ENCODE results near the gene CASP10. TPM values are rescaled to one million over a fixed set of nuclear protein-coding genes. Genes with fewer than 3 reads are reported as not detected.
A peak's percentile ranks its signal among the peaks of the same experiment; 100 is the strongest.

The CASP10 gene
- total and polyA plus RNA-seq, 9 of the 15 experiments (the other 6 are each of a cell fraction or from before 2014, with no cell fraction given) = 7.1 to 20.4 (median 10.8) TPM

DNA sequence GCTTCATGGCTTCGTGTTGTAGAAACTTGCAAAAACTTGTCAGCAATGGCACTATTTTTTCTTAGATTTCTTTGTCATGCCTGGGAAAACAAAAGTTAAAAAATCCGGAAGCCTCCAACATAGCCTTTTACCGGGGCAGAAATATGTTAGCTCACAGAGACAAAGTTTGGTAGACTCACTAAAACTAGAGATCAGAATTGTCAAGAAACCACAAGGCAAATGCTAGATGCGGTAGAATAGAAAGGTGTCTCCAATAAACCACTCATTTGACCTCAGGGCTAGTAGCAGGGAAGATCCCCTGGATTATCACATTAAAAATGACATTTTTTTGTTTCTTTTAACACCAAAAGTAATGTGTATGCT lies 405 bp downstream of the CASP10 start:
- POLR2A ChIA-PET = interaction anchor here (0.7 to 2.4 kb wide), 15 partner anchors 9 to 294 kb away, joined by 3 to 18 read pairs (median 5); partner anchors contain the start of genes CFLAR, NIF3L1 and ORC2
- BruUV-seq (replicated peaks) = TSS peak; percentile 82
- H3K79me2 ChIP-seq (ENCODE audit: control insufficient read depth, insufficient read depth, low read length) = peaks cover 46% of the 10 kb centered on the region

More for the DNA sequence above, 405 bp downstream of the CASP10 start:
- ATAC-seq (peak; percentile 20; the same call in 2 of the 3 replicates), FAIRE-seq (peak; percentile 15), DNase-seq (ENCODE audit: extremely low read depth in 1 of 4, low spot score in 3 of 4) (no peak)
- H3K4me2 ChIP-seq (ENCODE audit: insufficient read depth, low read length) = peak overlapping the region; percentile 81
- H3K9ac ChIP-seq (ENCODE audit: insufficient read depth in 1 of 2, low read depth in 2 of 2, low read length in 2 of 2) = peak overlapping the region; percentile 16 to 84; a peak in 3 of 4 replicates
- no peaks in the 10 kb centered on the region for H3K9me1 ChIP-seq (ENCODE audit: control insufficient read depth, insufficient read depth, low read length)
- no peaks in the 10 kb centered on the region; the same call in 1 of the 2 replicates for H4K20me1 ChIP-seq (replicated peaks; ENCODE audit: control insufficient read depth, insufficient read depth, low read length)
- H3K27ac ChIP-seq (ENCODE audit: extremely low read depth, low read depth, low read length) = peak overlapping the region; percentile 84
- intact Hi-C loops (cut with micrococcal nuclease) = loop anchor here (1.0 to 5.0 kb wide), 3 partner anchors 49 to 374 kb away; no protein-coding TSS in a partner anchor
- peaks cover 5 to 14% of the 10 kb centered on the region in 2 experiments; a peak in 3 of 5 replicates for H3K4me1 ChIP-seq (replicated peaks in 1 of 2; ENCODE audit: control insufficient read depth in 2 of 2, insufficient read depth in 2 of 2, low read length in 2 of 2)
- TF ChIP-seq, protein P1, sequence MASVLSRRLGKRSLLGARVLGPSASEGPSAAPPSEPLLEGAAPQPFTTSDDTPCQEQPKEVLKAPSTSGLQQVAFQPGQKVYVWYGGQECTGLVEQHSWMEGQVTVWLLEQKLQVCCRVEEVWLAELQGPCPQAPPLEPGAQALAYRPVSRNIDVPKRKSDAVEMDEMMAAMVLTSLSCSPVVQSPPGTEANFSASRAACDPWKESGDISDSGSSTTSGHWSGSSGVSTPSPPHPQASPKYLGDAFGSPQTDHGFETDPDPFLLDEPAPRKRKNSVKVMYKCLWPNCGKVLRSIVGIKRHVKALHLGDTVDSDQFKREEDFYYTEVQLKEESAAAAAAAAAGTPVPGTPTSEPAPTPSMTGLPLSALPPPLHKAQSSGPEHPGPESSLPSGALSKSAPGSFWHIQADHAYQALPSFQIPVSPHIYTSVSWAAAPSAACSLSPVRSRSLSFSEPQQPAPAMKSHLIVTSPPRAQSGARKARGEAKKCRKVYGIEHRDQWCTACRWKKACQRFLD (CRISPR knock-in tag; IDR thresholded peaks at IDR 0.05) = 0 out of 2 replicates have a peak, but pooled peaks have one; percentile 44
- TF ChIP-seq KDM5B (IDR thresholded peaks at IDR 0.05; ENCODE audit: insufficient replicate concordance, low read depth, low read length) (no peak), BACH1 (tag; IDR thresholded peaks at IDR 0.05) (peak; percentile 17; the same call in 1 of the 2 replicates), SIN3A (IDR thresholded peaks at IDR 0.05; ENCODE audit: borderline replicate concordance in 2 of 2, control insufficient read depth in 1 of 2, low read depth in 2 of 2, low read length in 2 of 2) (peak in 1 of 2 experiments; percentile 8; a peak in 1 of 4 replicates), BRD4 (IDR thresholded peaks at IDR 0.05) (no peak), ZSCAN29 (IDR thresholded peaks at IDR 0.05) (no peak), ZNF282 (CRISPR knock-in tag; IDR thresholded peaks at IDR 0.05) (no peak), RBFOX2 (IDR thresholded peaks at IDR 0.05; ENCODE audit: low read depth, low read length) (peak; percentile 26), NR1H2 (CRISPR knock-in tag; IDR thresholded peaks at IDR 0.05) (no peak), SAFB2 (IDR thresholded peaks at IDR 0.05; ENCODE audit: borderline replicate concordance, low read depth, low read length, severe bottlenecking) (no peak)
- in situ Hi-C loops (cut with MboI) = loop anchor here (25.0 kb wide), 1 partner anchor 471 kb away; no protein-coding TSS in a partner anchor
- H3K27me3 ChIP-seq (ENCODE audit: control insufficient read depth in 2 of 2, insufficient read depth in 2 of 2, low read length in 2 of 2) = no peaks in the 10 kb centered on the region
- peak overlapping the region; percentile 58 for H3K4me3 ChIP-seq
- H3K36me3 ChIP-seq (ENCODE audit: control insufficient read depth, insufficient read depth, low read length) = peaks cover 25% of the 10 kb centered on the region; the same call in 2 of the 3 replicates
- CTCF ChIA-PET (ENCODE audit: low intra/inter-chr PET ratio) = interaction anchor here (1.1 to 1.4 kb wide), 2 partner anchors 49 to 220 kb away, joined by 3 to 5 read pairs; partner anchors contain the start of gene ORC2
- H3K9me3 ChIP-seq (replicated peaks; ENCODE audit: control insufficient read depth, insufficient read depth, low read depth, low read length) = no peaks in the 10 kb centered on the region; the same call in 1 of the 2 replicates
- peak overlapping the region; percentile 98 for H2AFZ ChIP-seq (ENCODE audit: low read depth, low read length)
- 0% methylated on average over 4 of the region's 4 CpGs for WGBS (ENCODE audit: insufficient coverage, low coverage, missing lambda C conversion rate)

Measured in K562 (cell line).